RWPE1 (cell line): Measurements from ENCODE around the gene GATA5.

Experiments
- CTCF ChIA-PET: fragments of 350-600 bp; sonication (Branson Sonifier 250); formaldehyde crosslinking; extraction: SDS; loops from one replicate; lab custom pipeline; 2021; lab: Yijun Ruan, JAX
- POLR2A ChIA-PET: fragments of 400-600 bp; formaldehyde crosslinking; extraction: SDS; loops from one replicate; lab custom pipeline; 2020; ENCODE audit warnings: antibody characterized with exemption; ENCODE audit not compliant: low non-redundant PET; lab: Yijun Ruan, JAX
- DNase-seq: peaks from one replicate; pipeline ENCODE4 v3.0.0; 2012; ENCODE audit warnings: low spot score
- H3K27ac ChIP-seq: fragments of 450-650 bp; 2 replicates; pipeline ENCODE4 v1.5.1; 2017
- CTCF ChIP-seq: fragments of 450-650 bp; conservative IDR thresholded peaks from 2 replicates; pipeline ENCODE4 v1.5.1; 2017; ENCODE audit warnings: low read depth, mild to moderate bottlenecking

The GATA5 gene

DNA sequence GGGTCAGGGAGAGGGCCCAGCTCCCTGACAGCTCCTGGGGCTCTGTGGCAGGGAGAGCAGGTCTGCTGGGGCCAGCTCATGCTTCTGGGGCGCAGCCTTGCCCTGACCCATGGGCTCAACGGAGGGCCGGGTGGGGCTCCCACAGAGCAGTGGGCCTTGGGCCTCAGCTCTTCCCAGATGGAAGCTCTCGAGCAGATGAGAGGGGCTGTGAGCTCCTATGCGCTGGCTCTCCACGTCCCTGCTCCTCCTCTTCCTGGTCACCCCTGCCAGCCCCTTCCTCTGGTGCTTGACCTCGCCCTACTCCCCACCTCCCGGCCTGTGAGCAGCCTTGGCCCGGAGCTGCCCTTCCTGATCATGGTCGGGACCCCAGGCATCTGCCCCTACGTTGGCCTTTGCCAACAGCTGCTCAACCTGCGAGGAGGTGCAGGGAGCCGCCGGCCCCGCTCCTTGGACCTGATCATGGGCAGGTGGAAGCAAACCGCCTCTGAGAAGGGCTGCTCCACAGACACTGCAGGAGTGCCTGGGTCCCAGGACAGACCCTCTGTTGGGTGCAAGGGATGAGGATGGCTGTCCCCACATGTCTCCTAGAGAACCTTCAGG lies 26.8 kb upstream of the GATA5 start:
- no peak for TF ChIP-seq CTCF
- POLR2A ChIA-PET, result no interaction called here
- H3K27ac ChIP-seq, result peak overlapping the region; percentile 42; the same call in 1 of the 2 replicates
- DNase-seq, result no peak
- CTCF ChIA-PET, result interaction anchor here (0.6 to 2.9 kb wide), 3 partner anchors 93 to 404 kb away, joined by 3 to 24 read pairs (median 3); no protein-coding TSS in a partner anchor

DNA sequence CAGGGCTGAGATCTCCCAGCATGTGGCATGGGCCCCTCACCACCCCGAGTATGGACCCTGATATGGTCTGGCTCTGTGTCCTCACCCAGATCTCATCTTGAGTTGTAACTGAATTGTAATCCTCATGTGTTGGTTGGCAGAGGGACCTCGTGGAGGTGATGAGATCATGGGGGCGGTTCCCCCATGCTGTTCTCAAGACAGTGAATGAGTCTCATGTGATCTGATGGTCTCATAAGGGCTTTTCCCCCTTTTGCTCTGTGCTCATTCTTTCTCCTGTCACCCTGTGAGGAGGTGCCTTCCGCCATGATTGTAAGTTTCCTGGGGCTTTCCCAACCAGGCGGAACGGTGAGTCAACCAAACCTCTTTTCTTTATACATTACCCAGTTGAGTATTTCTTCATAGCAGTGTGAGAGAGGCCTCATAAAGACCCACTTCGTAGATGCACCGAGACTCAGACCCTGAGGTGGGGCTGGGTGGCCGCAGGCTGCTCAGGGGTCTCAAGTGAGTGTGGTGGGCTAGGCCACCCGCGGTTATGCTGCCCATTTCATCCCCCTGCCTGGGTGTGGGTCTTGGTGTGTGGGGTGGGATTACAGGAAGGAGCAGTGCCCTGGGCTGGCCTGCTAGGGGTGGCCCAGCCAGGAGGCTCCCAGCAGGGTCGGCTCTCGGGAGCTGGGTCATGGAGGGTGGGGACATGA lies 26.2 kb upstream of the GATA5 start:
- DNase-seq, result peak; percentile 60
- peak overlapping the region; percentile 42 for H3K27ac ChIP-seq
- TF ChIP-seq CTCF, result no peak
- ChIA-PET POLR2A (no interaction called here), CTCF (interaction anchor here (0.6 to 2.9 kb wide), 7 partner anchors 10 to 129 kb away, joined by 3 to 24 read pairs (median 3); no protein-coding TSS in a partner anchor)

DNA sequence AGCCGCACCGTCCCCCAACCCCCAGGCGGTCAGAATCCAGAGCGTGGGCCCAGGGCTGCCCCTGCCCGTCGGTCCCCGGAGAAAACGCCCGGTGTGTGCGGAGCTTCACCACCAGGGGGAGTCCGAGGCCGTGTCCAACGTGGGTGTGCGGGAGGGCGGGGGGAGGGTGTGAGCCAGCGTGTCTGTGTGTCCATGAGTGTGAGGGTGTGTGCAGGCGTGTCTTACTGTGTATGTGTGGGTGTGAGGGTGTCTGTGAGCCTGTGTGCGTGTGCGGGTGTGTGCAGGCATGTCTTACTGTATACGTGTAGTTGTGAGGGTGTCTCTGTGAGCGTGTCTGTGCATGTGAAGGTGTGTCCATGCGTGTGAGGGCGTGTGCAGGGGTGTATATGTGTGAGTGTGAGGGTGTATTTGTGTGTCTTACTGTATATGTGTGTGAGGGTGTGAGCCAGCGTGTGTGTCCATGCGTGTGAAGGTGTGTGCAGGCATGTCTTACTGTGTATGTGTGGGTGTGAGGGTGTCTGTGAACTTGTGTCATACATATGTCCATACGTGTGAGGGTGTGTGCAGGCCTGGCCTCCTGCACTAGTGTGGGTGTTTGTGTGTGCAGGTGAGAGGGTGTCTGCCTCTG lies 24.6 kb upstream of the GATA5 start:
- peak; percentile 86 for DNase-seq
- POLR2A ChIA-PET, result no interaction called here
- peak overlapping the region; percentile 34 for H3K27ac ChIP-seq
- CTCF ChIA-PET, result interaction anchor here (0.5 to 1.9 kb wide), 57 partner anchors 8 to 1175 kb away, joined by 3 to 32 read pairs (median 4); partner anchors contain the start of genes ADRM1, RBBP8NL and SLCO4A1
- TF ChIP-seq CTCF, result peak; percentile 99

- CTCF ChIA-PET, result interaction anchor here (0.5 to 1.9 kb wide), 60 partner anchors 9 to 1175 kb away, joined by 3 to 32 read pairs (median 4); partner anchors contain the start of genes ADRM1, RBBP8NL and SLCO4A1
- no peak for DNase-seq
- POLR2A ChIA-PET, result no interaction called here
- peak overlapping the region; percentile 34; the same call in 1 of the 2 replicates for H3K27ac ChIP-seq
- no peak for TF ChIP-seq CTCF
These were observed 24.0 kb upstream of the GATA5 start for GRCh38 chr20:62499758-62500236.

- DNase-seq, result no peak
These were observed 23.1 kb upstream of the GATA5 start for GRCh38 chr20:62498874-62499273.

More at GRCh38 chr20:62498874-62499273, 23.1 kb upstream of the GATA5 start:
- ChIA-PET CTCF (interaction anchor here (1.1 to 1.9 kb wide), 19 partner anchors 10 to 293 kb away, joined by 3 to 32 read pairs (median 6); partner anchors contain the start of genes RBBP8NL and SLCO4A1), POLR2A (interaction anchor here (0.5 kb wide), 1 partner anchor 196 kb away, joined by 3 read pairs; the partner anchor contains the start of gene ADRM1)
- TF ChIP-seq CTCF, result no peak
- H3K27ac ChIP-seq, result no peak overlapping the region
